AG10803 (cell line): Measurements from ENCODE around the gene NR2C2.

Experiments
- DNase-seq: peaks from one replicate; pipeline ENCODE4 v3.0.0; 2010; ENCODE audit warnings: low read depth
- H3K4me3 ChIP-seq: 2 replicates; pipeline ENCODE4 v1.5.1; 2011; ENCODE audit warnings: mild to moderate bottlenecking, low read length, control low read depth
- CTCF ChIP-seq: conservative IDR thresholded peaks from 2 replicates; pipeline ENCODE4 v1.5.1; 2011; ENCODE audit warnings: mild to moderate bottlenecking, low read length, control low read depth, inconsistent platforms

The NR2C2 gene

GRCh38 chr3:15009167-15009566 is 61.8 kb downstream of the NR2C2 start:
- no peak for DNase-seq
- no peak for TF ChIP-seq CTCF
- no peak overlapping the region for H3K4me3 ChIP-seq

- no peak for TF ChIP-seq CTCF
- no peak for DNase-seq
- H3K4me3 ChIP-seq, result no peak overlapping the region
Measured at GRCh38 chr3:15010664-15011063, 63.3 kb downstream of the NR2C2 start.

GRCh38 chr3:15011174-15011573 is 63.8 kb downstream of the NR2C2 start:
- H3K4me3 ChIP-seq, result no peak overlapping the region
- TF ChIP-seq CTCF, result no peak
- DNase-seq, result no peak

- no peak for DNase-seq
- H3K4me3 ChIP-seq, result no peak overlapping the region
- no peak for TF ChIP-seq CTCF
Measured at GRCh38 chr3:15014606-15015328, 67.4 kb downstream of the NR2C2 start.

GRCh38 chr3:15015456-15015855 is 68.1 kb downstream of the NR2C2 start:
- DNase-seq, result no peak

GRCh38 chr3:15017191-15017590 is 69.8 kb downstream of the NR2C2 start:
- DNase-seq, result no peak
- H3K4me3 ChIP-seq, result no peak overlapping the region
- no peak for TF ChIP-seq CTCF

More at GRCh38 chr3:15015456-15015855, 68.1 kb downstream of the NR2C2 start:
- TF ChIP-seq CTCF, result no peak
- no peak overlapping the region for H3K4me3 ChIP-seq

- TF ChIP-seq CTCF, result no peak
- no peak for DNase-seq
- no peak overlapping the region for H3K4me3 ChIP-seq
Measured at GRCh38 chr3:15023249-15023648, 75.9 kb downstream of the NR2C2 start.
